Skeletal muscle tissue (tissue), 4 donors: Measurements from ENCODE around the gene CSNK1E. TPM values are rescaled to one million over a fixed set of nuclear protein-coding genes. Genes with fewer than 3 reads are reported as not detected.

Experiments used
- H3K27ac ChIP-seq: one replicate; pipeline ENCODE4 v1.7.0; 2013; ENCODE audit warnings: mild to moderate bottlenecking, low read depth, low read length, inconsistent platforms
- H3K27me3 ChIP-seq, 3 donors: one replicate each; pipeline ENCODE4 v1.7.0; 2013; ENCODE audit warnings: low read length in 3 of 3; ENCODE audit not compliant: control insufficient read depth in 3 of 3, insufficient read depth in 3 of 3
- H3K36me3 ChIP-seq, 3 donors: one replicate each; pipeline ENCODE4 v1.7.0; 2013; ENCODE audit warnings: low read length in 3 of 3; ENCODE audit not compliant: control insufficient read depth in 3 of 3, insufficient read depth in 3 of 3
- H3K4me1 ChIP-seq, 3 donors: one replicate each; pipeline ENCODE4 v1.7.0; 2013; ENCODE audit warnings: low read length in 3 of 3, mild to moderate bottlenecking in 3 of 3; ENCODE audit not compliant: control insufficient read depth in 3 of 3, insufficient read depth in 3 of 3
- H3K4me3 ChIP-seq, 3 donors: one replicate each; pipeline ENCODE4 v1.7.0; 2013; ENCODE audit warnings: low read length in 3 of 3
- H3K9ac ChIP-seq, 3 donors: one replicate each; pipeline ENCODE4 v1.7.0; 2013; ENCODE audit warnings: low read length in 3 of 3, mild to moderate bottlenecking in 3 of 3, moderate library complexity in 2 of 3, low read depth in 1 of 3
- H3K9me3 ChIP-seq, 3 donors: one replicate each; pipeline ENCODE4 v1.7.0; 2013; ENCODE audit warnings: low read length in 3 of 3; ENCODE audit not compliant: control insufficient read depth in 3 of 3
- total RNA-seq: library from RNA; depleted of rRNA; stranded (reverse); fragments of >200 nt; gene quantifications from one replicate; pipeline ENCODE4 v1.2.3, GENCODE V29; 2014
- donor health status: Osteomylitis.

The CSNK1E gene
- total RNA-seq, 1 donor from 2014 or later = 71.0 TPM

DNA sequence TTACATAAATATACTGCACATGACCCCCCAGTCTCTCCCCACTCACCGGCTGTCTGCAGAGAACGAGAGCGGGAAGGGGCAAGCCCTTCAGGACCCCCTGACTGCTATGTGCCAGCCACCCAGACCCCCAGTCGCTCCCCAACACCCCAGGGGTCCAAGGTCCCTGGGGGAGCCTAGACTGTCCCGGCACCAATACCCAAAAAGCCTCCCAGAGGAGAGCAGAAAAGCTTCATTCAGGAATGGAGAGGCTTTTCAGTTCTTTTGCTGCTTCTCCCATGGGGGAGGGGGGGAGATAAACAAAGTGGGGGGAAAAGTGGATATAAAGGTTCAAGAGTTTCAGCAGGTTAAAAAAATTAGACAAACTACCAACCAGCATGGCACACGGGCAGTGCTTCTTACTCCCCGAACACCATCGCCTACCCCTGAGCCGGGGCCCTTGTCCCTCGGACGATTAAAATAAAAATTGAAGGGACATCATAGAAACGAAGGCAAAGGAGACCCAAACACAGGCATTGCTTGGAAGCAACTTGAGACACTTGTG lies 1.3 kb downstream of the CSNK1E start:
- peaks cover 4 to 11% (median 4%) of the 10 kb centered on the region in 3 donors for H3K36me3 ChIP-seq
- H3K4me1 ChIP-seq = peaks cover 52 to 67% (median 61%) of the 10 kb centered on the region in 3 donors
- peak overlapping the region; percentile 76 to 86 (median 81) for H3K4me3 ChIP-seq
- peak overlapping the region; percentile 96 for H3K27ac ChIP-seq
- no peaks in the 10 kb centered on the region for H3K27me3 ChIP-seq
- no peaks in the 10 kb centered on the region for H3K9me3 ChIP-seq
- H3K9ac ChIP-seq = peak overlapping the region; percentile 95 to 96 (median 96)

DNA sequence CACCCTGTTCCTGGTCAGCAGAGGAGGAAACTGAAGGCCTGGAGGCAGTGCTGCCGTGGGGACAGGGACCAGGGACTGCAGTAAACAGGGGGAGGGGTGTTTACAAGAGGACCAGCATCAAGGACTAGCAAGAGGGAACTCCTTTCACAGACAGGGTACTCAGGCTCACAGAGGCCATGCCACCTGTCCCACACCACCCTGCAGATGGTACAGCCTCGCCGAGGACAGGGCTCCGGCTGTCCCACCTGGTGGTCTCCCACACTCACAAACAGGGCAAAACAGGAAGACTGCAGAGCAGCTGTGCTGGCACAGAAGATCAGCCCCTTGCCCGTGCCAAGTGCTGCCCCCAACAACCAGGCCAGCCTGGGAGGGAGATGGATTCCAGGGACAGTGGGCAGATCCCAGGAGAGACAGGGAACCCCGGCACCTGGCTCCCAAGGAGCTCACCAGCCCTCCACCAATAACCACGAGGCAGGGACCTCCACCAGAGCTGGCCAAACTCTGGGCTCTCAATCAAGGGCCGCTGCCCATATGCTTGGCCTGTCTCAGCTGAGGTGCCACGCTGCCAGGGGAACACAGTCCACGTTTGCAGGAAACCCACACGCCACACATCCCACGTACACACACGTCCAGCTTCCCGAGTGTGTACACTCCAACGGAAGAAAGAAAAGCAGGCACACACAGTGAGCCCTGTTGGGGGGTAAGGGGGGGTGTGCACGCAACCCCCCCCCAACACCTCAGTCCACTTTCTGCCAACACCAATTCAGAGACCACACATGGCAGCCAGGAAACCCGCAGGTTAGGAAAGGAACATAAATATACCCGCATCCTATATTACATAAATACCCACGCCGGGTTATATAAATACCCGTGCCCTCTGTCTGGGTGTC lies 2.1 kb downstream of the CSNK1E start:
- Histone ChIP-seq H3K4me3 (peak overlapping the region; percentile 76 to 86 (median 81)), H3K9ac (peak overlapping the region; percentile 95 to 96 (median 96)), H3K27ac (peak overlapping the region; percentile 96), H3K27me3 (no peaks in the 10 kb centered on the region), H3K9me3 (no peaks in the 10 kb centered on the region), H3K36me3 (peaks cover 4 to 13% (median 4%) of the 10 kb centered on the region in 3 donors), H3K4me1 (peaks cover 59 to 74% (median 68%) of the 10 kb centered on the region in 3 donors)

- Histone ChIP-seq H3K9me3 (no peaks in the 10 kb centered on the region), H3K9ac (peak overlapping the region; percentile 95 to 96 (median 96)), H3K4me1 (peaks cover 67 to 83% (median 77%) of the 10 kb centered on the region in 3 donors), H3K36me3 (peaks cover 4 to 13% (median 4%) of the 10 kb centered on the region in 3 donors), H3K27me3 (no peaks in the 10 kb centered on the region), H3K27ac (peak overlapping the region; percentile 96), H3K4me3 (peak overlapping the region; percentile 76 to 86 (median 81))
These were observed 2.9 kb downstream of the CSNK1E start for GRCh38 chr22:38314051-38314932.

DNA sequence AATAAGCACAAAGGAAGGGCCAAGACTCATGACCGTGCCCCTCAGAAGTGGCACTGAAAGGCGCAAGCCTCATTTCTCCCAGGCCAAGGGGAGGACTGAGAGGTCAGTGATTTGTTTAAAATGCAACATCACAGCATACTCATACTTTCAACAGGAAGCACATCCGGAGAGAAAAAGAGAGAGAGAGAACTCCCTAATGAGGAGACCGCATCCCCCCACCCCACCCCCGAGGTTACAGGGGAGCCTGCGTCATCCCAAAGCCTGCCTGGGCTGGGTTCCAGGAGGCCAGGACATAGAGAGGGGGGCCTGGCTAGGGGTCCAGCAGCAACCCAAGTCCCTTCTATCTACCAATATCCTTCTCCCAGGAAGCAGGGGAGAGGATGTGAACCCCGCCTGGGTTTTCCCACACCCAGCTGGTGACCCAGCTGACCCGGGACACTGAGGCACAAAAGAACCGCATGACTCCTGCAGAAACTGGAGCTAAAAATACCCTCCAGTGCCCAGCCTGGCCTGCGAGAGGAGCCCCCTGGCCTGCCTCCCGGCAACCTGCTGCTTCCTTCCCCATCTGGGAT lies 3.8 kb downstream of the CSNK1E start:
- peak overlapping the region; percentile 54 to 86 (median 76) for H3K4me3 ChIP-seq
- H3K27ac ChIP-seq = peak overlapping the region; percentile 96
- peaks cover 75 to 90% (median 85%) of the 10 kb centered on the region in 3 donors for H3K4me1 ChIP-seq
- no peaks in the 10 kb centered on the region for H3K9me3 ChIP-seq
- no peaks in the 10 kb centered on the region for H3K27me3 ChIP-seq
- peak overlapping the region; percentile 70 to 96 (median 96) for H3K9ac ChIP-seq
- peaks cover 4 to 16% (median 7%) of the 10 kb centered on the region in 3 donors for H3K36me3 ChIP-seq

DNA sequence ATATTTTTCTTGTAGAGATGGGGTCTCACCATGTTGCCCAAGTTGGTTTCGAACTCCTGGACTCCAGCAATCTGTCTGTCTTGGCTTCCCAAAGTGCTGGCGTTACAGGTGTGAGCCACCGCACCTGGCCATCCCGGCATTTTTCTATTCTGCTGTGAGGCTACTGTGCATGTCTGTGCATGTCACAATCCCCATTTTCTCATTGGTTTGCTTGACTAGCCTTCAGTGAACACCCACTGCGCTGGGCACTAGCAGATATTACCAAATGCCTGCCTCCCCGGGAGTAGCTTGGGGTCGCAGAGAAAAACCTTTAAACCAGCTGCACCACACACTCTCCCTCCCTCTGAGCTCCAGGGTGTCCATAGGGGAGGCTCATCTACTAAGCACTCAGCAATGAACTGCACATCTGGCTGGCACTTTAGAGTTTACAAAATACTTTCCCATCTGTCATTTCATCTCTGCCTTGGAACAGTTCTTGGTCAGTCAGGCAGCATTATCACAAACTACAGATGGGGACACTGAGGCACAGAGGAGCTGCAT lies 4.9 kb downstream of the CSNK1E start:
- no peaks in the 10 kb centered on the region for H3K9me3 ChIP-seq
- H3K27me3 ChIP-seq = no peaks in the 10 kb centered on the region
- H3K36me3 ChIP-seq = peaks cover 4 to 16% (median 11%) of the 10 kb centered on the region in 3 donors
- peak overlapping the region; percentile 70 to 96 (median 96) for H3K9ac ChIP-seq
- H3K4me1 ChIP-seq = peaks cover 72 to 88% (median 85%) of the 10 kb centered on the region in 3 donors
- peak overlapping the region in 2 of 3 donors; percentile 30 to 45 for H3K4me3 ChIP-seq
- H3K27ac ChIP-seq = peak overlapping the region; percentile 96

GRCh38 chr22:38311323-38311620 lies 6.0 kb downstream of the CSNK1E start:
- H3K4me1 ChIP-seq = peaks cover 72 to 88% (median 85%) of the 10 kb centered on the region in 3 donors
- H3K27ac ChIP-seq = peak overlapping the region; percentile 64
- H3K9me3 ChIP-seq = no peaks in the 10 kb centered on the region
- H3K4me3 ChIP-seq = peak overlapping the region in 1 of 3 donors; percentile 19
- peaks cover 4 to 16% (median 11%) of the 10 kb centered on the region in 3 donors for H3K36me3 ChIP-seq
- peak overlapping the region in 2 of 3 donors; percentile 16 to 46 for H3K9ac ChIP-seq
- H3K27me3 ChIP-seq = no peaks in the 10 kb centered on the region

DNA sequence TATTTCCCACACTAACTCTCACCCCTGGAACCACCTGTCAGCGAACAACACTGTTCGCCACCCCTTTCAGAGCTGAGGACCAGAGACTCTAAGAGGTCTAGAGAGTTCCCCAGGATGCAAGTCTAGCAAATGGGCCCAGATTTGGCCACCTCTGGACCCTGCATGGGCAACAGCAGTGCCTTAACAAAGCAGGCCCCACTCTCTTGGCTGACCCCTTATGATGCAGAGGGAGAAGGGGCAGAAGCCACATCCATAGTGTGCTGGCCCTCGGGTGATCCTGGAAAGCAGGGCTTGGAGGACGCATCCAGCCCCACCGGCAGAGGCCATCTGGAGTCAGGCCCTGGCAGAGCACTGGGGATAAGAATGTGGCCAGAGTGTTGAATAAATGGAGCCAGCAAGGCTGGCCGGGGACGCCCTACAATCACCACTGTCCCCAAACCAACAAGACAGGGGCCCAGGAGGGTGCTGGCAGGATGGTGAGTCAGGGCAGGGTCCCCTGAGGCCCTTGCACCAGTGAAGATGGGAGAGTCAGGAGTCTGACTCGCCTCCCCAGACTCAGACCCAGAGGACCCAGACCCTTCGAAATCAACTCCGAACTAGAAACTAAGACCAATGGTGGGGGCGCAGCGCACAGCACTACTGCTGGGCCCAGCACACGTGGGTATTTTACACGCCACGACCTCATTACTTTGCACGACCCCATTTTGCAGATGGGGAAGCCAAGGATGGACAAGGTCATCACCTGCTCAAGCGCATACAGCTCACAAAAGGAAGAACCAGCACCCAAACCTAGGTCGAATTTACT lies 6.5 kb downstream of the CSNK1E start:
- peaks cover 77 to 89% (median 87%) of the 10 kb centered on the region in 3 donors for H3K4me1 ChIP-seq
- peak overlapping the region; percentile 1 to 29 (median 19) for H3K4me3 ChIP-seq

DNA sequence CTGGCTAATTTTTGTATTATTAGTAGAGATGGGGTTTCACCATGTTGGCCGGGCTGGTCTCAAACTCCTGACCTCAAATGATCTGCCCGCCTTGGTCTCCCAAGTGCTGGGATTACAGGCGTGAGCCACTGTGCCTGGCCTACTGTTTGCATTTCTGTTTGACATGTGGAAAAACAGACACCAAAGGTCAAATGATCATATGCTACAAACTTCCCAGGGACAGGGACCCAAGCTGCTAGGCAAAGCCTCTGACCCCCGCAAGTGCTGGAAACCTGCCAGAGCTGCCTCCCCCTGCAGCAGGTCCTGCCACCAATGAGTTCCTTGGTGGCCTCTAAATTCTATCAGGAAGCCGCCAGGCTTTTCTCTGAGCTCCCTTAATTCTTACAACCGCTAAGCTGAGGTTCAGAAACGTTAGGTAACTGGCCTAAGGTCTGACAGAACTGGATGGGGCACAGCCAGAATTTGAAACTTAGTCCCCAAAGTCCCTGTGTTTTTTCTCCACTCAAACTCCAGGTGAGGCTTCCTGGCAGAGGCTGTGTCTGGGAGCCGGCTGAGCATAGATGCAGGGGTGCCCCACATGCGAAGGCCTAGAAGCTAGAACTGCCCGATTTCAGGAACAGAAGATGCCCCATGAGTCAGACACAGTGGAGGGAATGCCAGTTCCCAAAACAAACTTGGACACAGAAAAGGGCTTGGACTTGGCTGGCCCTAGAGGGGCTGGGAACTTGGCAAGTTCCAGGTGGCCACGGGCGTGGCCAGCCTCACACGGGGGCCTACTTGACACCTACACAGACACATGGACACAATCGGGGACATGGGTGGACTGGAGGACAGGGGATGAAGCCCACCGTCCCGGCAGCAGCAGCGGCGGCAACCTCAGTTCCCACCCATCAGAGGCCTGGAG lies 7.4 kb downstream of the CSNK1E start:
- Histone ChIP-seq H3K27ac (peak overlapping the region; percentile 64), H3K27me3 (no peaks in the 10 kb centered on the region), H3K9ac (peak overlapping the region in 2 of 3 donors; percentile 60 to 64), H3K9me3 (no peaks in the 10 kb centered on the region), H3K4me1 (peaks cover 73 to 89% (median 84%) of the 10 kb centered on the region in 3 donors), H3K4me3 (peak overlapping the region; percentile 1 to 41 (median 38)), H3K36me3 (peaks cover 4 to 16% (median 11%) of the 10 kb centered on the region in 3 donors)

More for the DNA sequence above, 6.5 kb downstream of the CSNK1E start:
- peak overlapping the region; percentile 64 for H3K27ac ChIP-seq
- peak overlapping the region; percentile 60 to 64 (median 63) for H3K9ac ChIP-seq
- no peaks in the 10 kb centered on the region for H3K9me3 ChIP-seq
- H3K27me3 ChIP-seq = no peaks in the 10 kb centered on the region
- H3K36me3 ChIP-seq = peaks cover 4 to 16% (median 11%) of the 10 kb centered on the region in 3 donors
